GM19397 (cell line): Measurements from ENCODE around the gene VPS39.
"Not testable (repeated sequence)": the region's sequence is repeated elsewhere in the genome, so short reads cannot be mapped to it uniquely, and the experiment has no call there.

Source experiments
- ATAC-seq: cut with Tn5 transposase; IDR thresholded peaks from one replicate; pipeline ENCODE4 v1.9.1; 2021; ENCODE audit warnings: mild to moderate bottlenecking, moderate library complexity; ENCODE audit not compliant: unreplicated experiment

The VPS39 gene, protein sequence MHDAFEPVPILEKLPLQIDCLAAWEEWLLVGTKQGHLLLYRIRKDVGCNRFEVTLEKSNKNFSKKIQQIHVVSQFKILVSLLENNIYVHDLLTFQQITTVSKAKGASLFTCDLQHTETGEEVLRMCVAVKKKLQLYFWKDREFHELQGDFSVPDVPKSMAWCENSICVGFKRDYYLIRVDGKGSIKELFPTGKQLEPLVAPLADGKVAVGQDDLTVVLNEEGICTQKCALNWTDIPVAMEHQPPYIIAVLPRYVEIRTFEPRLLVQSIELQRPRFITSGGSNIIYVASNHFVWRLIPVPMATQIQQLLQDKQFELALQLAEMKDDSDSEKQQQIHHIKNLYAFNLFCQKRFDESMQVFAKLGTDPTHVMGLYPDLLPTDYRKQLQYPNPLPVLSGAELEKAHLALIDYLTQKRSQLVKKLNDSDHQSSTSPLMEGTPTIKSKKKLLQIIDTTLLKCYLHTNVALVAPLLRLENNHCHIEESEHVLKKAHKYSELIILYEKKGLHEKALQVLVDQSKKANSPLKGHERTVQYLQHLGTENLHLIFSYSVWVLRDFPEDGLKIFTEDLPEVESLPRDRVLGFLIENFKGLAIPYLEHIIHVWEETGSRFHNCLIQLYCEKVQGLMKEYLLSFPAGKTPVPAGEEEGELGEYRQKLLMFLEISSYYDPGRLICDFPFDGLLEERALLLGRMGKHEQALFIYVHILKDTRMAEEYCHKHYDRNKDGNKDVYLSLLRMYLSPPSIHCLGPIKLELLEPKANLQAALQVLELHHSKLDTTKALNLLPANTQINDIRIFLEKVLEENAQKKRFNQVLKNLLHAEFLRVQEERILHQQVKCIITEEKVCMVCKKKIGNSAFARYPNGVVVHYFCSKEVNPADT

DNA sequence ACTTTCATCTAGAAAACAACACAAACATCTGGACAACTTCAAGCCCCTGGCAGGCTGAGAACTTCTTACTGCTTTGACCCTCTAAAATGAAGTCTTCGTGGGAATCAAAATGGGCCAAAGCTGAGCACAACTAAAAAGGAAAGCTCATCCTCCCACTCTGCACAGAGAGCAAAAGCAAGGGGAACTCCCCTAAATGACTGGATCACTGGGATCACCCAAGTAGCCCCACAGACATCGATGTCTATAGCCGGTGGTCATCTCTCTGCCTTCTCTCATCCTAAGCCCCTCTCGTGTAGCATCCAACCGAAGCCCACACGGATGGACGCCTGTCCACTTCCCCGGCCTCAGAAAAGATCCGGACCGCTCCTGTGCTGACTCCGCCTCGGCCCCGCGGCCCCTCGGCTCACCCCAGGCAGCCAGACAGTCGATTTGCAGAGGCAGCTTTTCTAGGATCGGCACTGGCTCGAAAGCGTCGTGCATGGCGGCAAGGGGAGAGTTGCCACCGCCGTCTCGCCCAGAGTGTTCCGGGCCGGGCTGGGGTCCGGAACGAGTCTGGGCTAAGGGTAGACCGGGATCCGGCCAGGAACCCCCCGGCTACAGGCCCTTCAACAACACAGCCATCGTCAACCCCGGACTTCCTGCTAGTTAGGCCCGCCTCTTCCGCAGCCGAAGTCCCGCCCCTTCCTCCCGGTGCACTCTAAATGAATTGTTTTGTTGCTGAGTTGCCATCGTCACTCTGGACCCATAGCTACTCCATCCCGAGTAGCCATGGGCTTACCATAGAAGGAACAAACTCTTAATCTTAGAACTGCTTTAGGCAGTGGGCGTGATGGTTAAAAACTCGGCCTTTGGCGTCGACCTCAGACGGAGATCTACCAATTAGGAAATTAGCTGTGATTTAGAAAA lies at the start of gene VPS39:
Gene VPS39 (minus strand): TSS at position 631 of the 906 bp plus-strand sequence. CDS start 151 bp downstream, at position 480.
- ATAC-seq: peak; percentile 88

DNA sequence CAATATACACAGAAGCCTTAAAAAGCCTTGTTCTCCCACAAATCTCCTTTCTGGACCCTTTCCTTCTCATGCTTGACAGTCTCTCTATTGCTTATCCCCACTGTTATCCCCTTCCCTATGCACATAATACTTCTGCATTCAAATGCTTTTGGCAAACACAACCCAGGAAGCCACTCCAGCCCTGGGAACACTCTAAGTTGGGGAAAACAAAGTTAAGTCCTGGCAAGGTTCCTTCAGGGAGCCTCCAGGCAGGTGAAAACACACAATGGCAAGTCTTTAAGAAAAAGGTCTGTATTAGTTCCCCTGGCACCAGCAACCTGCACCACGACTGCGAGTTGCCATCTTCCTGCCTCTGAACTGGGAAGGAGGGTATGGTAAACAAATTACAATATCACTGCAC lies 45.2 kb upstream of the VPS39 start:
- ATAC-seq: no peak

DNA sequence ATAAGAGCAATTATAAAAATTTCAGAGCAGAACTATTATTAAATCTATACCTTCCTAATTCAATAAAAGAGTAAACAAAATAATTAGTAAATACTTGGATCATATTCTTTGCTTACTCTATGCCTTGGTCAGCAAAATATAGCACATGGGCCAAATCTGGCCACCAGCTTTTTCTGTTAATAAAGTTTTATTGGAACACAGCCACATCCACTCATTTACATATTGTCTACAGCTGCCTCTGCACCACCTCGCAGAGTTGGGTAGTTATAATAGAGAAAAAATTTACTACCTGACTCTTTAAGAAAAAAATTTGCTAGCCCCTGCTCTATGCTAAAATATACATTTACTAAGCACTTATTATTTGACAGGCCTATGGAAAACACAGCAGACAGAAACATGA lies 32.7 kb upstream of the VPS39 start:
- no peak for ATAC-seq

DNA sequence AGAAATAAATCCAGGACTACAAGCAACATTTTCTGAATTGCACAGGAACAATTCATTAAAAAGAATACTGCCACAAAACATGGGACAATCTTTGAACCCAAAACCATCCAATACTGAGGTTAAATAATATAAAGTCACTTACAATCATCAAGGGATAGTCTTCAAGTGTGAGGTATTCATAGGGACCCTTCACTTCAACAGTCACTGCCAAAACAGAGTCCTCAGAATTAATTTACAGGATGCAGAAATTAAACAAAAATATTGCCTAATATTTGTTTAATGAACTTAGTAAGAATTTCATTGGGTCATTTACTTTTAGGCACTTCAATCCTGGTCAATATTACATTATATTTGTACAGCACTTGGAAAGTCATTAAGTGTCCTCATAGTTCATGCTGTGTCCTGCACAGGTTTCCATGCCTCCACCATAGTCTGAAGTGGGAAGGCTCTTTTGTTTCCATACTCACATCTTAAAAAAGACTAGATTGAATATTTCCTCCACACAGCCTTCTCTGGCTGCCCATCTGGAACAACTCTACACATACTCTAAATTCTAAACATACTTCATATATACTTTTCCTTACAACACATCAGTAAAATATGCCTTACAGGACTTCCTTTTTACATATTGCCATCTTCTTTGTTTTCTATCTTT lies 31.6 kb upstream of the VPS39 start:
- ATAC-seq: no peak

DNA sequence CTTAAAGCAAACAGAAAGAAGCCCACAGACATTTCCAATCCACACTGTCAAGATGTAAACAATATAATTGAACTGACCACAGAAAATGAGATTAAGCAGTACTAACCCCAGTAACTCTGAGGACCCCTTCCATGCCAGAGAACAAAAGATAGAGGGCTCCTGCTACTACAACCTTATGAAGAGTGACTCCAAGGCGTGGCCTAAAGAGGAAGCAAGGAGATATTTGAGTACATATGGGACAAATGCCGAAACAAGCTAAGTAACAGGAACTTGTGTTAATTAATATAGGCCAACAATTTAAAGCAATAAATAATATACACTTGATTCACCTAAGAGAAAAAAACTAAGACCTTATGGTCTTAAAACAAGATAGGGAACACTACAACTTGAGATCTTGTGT lies 25.0 kb upstream of the VPS39 start:
- no peak for ATAC-seq

DNA sequence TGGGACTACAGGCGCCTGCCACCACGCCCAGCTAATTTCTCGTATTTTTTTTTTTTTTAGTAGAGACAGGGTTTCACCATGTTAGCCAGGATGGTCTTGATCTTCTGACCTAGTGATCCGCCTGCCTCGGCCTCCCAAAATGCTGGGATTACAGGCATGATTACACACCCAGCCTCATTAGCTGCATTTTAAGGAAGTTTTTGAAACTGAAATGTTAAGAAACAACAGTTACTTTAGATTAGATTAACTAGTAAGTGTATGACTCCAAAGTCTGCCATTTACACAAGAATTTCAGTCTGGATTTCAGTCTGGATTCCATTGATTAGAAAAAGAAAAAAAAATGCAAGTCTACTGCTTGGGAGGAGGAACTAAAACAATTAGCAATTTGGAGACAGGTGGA lies 24.5 kb upstream of the VPS39 start:
- ATAC-seq: no peak

DNA sequence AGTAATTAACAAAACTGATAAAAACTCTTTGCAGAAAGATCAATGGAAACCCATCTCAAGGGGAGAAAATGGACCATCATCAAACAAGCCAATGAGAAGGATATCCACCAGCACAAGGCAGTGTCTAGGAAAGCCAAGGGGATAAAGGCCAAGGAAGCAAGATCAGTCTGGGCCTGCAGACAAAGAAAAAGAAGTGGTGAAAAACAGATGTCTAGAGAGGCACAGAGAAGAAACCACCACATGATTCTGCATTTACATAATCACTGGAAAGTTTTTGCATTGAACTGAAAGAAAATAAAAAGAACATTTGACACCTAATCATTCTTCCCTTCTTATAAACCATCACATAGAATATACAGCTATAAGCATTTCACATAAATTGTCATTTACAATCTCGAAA lies 23.0 kb upstream of the VPS39 start:
- no peak for ATAC-seq

DNA sequence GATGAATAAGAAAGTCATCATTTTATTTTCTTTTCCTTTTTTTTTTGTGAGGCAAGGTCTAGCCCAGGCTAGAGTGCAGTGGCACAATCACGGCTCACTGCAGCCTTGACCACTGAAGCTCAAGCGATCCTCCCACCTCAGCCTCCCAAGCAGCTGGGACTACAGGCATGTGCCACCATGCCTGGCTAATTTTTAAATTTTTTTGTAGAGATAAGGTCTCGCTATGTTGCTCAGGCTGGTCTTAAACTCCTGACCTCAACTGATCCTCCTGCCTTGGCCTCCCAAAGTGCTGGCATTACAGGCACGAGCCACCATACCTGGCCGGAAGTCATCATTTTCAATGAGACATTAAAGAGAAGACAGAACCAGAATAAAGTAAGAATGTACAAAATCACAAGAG lies 20.9 kb upstream of the VPS39 start:
- ATAC-seq: not testable (repeated sequence)

DNA sequence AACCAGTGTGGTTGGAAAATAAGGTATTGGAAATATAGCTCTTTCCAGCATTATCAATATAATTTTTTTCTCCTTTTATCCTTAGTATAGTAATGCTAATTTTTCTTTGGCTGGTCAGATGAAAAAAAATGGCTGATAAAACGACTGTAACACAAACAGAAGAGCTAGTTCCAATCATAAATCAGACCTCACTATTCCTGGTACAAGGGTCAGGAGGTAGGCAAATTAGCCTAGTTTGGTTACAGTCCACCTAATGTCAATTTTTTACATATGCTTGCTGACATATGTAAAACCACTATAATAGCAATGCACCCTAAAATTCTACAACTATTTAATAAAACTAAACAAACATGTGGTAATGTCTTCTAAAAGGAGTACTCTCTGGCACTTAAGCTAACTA lies 19.9 kb upstream of the VPS39 start:
- ATAC-seq: no peak

DNA sequence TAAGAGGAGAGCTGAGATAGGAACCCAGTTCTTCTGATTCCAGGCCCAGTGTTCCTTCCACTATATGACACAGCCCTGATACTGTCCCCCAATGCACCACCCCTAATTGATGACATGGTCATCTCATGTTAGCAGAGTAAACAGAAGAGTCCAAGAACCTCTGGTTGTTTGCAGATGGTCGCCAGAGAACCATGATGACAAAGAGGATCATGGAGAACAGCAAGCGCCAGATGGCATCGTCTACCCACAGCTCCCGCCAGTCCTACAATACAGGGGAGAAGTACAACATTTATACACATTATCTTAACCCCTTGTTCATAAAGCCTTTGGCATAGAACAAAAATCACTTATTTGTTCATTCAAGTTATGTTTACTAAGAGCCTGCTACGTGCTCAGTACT lies 18.5 kb upstream of the VPS39 start:
- ATAC-seq: no peak

DNA sequence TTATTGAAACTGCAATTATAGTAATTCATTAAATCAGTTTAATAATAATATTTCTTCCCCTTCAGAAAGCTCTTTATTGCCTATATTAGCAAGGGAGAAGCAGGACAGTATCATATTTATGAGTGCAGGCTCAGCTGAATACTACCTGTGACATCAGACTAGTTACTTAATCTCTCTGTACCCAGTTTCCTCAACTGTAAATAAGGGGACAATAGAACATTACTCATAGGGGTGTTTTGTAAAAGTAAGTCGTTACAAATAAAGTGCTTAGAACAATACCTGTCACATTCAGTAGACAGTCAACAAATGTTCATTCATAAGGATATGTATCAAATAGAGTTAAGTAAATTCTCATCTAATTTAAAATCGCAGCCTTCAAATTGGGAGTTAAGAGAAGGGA lies 12.1 kb upstream of the VPS39 start:
- ATAC-seq: no peak

DNA sequence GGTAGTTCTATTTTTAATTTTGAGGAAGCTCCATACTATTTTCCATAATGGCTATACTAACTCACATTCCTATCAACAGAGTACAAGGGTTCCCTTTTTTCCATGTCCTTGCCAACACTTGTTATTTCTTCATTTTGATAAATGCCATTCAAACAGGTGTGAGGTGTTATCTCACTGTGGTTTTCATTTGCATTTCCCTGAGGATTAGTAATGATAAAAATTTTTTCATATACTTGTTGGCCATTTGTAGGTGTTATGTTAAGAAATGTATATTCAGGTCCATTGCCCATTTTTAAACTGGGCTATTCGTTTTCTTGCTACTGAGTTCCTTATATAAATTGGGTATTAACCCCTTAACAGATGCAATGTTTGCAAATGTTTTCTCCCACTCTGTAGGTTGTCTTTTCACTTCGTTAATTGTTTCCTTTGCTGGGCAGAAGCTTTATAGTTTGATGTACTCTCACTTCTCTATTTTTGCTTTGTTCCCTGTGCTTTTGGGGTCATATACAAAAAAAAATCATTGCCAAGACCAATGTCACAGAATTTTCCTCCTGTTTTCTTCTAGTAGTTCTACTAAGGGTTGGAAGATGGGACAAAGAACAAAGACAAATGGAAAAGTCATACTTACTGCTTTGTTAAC lies 11.0 kb upstream of the VPS39 start:
- no peak for ATAC-seq

DNA sequence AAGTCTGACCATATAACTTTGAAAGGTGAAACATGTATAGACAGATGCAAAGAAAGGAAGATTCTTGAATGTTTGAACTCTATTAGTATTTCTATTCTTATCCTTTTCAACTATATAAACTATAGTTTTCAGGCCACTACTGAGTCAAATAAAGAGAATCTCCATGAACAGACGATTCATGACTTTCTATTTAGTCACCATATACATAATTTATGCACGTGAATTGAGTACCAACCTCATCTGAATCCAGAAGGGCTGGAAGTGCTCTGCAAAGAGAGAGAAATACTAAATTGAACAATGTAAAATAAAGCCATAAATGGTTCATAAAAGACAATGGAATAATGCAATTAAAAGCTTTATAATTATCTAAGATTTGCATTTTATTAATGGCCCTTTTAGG lies 9.5 kb upstream of the VPS39 start:
- no peak for ATAC-seq

DNA sequence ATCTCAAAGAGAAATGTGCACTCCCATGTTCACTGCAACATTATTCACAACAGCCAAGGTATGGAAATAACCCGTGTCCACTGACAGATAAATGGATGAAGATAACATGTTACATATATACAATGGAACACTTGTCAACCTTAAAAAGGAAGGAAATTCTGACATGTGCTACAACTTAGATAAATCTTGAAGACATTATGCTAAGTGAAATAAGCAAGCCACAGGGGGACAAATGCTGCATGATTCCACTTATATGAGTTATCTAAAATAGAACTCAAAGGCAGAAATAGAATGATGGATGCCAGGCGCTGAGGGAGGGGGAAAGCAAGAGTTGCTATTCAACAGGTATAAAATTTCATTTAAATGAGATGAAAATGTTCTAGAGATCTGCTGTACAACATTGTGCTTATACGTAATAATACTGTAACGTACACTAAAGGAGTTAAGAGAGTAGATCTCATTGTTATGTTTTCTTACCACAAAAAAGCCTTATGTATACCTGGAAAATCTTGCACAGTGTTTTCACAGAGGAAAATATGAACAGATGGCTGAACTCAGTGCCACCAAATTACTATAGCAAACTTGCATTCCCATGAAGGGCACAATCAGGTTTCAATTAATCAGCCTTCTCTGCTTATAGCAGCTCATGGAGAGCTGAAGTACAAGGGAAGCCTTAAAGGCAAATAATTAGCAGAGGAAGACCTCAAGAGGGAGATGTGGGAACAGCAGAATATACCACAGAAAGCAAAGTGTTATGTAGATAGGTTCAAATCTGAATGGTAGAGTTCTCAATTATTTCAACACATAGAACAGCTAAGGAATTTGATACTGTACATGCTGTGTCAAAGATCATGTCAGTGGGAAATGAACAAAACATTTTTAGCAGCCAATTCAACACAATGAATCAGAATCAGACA lies 8.1 kb upstream of the VPS39 start:
- no peak for ATAC-seq

DNA sequence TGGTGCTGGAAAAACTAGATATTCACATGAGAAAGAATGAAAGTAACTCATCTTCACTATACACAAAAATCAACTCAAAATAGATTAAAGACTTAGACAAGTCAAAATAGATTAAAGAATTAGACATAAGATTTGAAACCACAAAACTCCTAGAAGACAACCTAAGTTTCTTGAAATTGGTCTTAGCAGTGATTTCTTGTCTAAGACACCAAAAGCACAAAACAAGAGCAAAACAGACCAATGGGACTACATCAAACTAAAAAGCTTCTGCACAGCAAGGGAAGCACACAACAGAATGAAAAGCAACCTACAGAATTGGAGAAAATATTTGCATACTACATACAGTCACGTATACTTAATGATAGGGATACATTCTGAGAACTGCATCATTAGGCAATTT lies 6.5 kb upstream of the VPS39 start:
- no peak for ATAC-seq

DNA sequence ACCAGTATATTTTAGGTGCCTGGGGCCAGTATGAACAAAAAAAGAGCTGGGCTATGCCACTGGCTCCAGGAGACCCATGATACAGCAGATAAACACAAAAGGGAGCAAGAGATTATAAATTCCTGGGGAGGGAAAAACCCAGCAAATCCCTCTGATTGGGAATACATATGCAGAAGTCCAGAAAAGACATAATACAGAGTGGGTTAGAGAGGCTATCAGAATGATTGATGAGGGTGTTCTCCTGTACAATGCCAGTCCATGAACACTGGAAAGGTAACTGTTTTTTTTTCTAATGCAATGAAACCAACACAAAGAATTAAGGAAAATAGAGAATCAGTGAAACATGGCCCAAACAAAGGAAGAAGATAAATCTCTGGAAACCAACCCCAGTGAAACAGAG lies 5.4 kb upstream of the VPS39 start:
- ATAC-seq: no peak

DNA sequence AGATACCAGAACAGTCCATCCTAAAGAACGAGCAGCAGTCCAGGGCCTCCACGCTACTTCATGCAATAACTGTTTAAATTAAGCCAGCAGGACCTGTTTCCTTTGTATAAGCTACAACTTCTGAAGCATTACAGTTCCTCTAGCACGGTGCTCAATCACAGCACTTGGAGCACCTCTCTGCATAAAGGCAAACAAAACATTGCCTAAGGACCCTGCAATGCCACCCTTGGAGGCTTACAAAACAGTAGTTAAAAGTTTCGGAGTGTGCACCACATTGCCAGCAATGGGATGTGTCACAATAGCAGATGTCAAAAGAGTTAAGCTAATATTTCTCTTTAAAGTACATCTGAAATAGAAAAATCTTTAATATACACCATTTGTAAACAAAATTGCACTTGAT lies 2.6 kb upstream of the VPS39 start:
- ATAC-seq: no peak

DNA sequence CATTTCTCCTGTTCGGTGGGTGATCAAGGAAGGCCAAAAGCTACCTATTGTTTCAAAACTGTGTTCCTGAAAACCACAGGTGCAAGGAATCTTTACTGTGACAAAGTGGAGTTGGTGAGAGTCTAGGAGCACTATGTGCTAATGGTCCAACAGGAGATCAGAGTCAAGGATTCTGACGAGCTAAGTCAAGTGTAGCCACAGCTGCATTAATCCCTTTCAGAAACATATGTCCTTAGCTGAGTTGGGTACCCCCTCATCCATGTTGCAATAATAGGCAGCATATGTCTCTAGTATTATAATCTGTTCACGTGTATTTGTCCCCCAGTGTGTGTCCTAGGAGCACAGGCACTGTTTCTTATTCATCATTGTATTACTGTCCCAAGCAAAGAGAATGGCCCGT lies 1.7 kb downstream of the VPS39 start:
- ATAC-seq: no peak

DNA sequence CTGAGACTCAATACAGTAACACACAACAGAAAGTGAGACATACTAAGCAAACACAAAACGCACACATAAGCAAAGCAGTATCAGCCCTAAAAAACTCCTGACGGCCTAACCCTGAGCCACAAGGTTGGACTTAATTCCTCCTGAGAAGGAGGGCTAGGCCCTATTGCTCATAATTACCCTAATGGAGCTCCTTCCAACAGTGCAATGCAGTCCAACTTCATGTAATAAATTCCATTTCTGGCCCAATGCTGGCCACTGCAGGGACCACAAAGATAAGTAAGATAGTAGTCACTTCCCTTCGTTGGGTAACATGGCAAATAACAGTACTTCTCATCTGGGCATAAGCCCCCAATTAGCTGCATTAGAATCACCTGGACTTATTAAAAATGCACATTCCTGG lies 4.2 kb downstream of the VPS39 start:
- no peak for ATAC-seq
